HepG2 (cell line): ENCODE data around the gene ASB5. TPM values are rescaled to one million over a fixed set of nuclear protein-coding genes. Genes with fewer than 3 reads are reported as not detected.

ENCODE experiments used
- ATAC-seq: fragments of 200-7000 bp; cut with Tn5 transposase; 3 replicates; pipeline ENCODE4 v1.9.1; 2020; ENCODE audit warnings: mild to moderate bottlenecking, moderate library complexity
- BruUV-seq: library from RNA; stranded (reverse); fragments of 400-500 nt; replicated peaks from 2 replicates; lab custom pipeline; 2021; lab: Mats Ljungman, UMichigan
- CTCF ChIA-PET: fragments of 300-600 bp; formaldehyde crosslinking; extraction: SDS; loops from one replicate; lab custom pipeline; 2021; ENCODE audit warnings: low total read pairs, inconsistent platforms, low intra/inter-chr PET ratio; lab: Yijun Ruan, JAX
- POLR2A ChIA-PET: fragments of 350-600 bp; sonication (Branson Sonifier 250); formaldehyde crosslinking; loops from one replicate; lab custom pipeline; 2020; ENCODE audit warnings: antibody characterized with exemption, inconsistent platforms; lab: Yijun Ruan, JAX
- DNase-seq: peaks from one replicate; pipeline ENCODE4 v3.0.0-alpha.2; 2015; ENCODE audit warnings: low spot score
- FAIRE-seq: peaks from 3 replicates; lab custom pipeline; 2011; peaks lifted over from hg19 to GRCh38; lab: Jason Lieb, UNC
- H2AFZ ChIP-seq: one replicate; pipeline ENCODE4 v1.6.1; 2011; ENCODE audit warnings: low read length, inconsistent platforms
- H3K27ac ChIP-seq: fragments of 300-600 bp; 3 replicates; pipeline ENCODE4 v1.8.0; 2011; ENCODE audit warnings: mixed run types, mild to moderate bottlenecking, mixed read lengths, low read length, inconsistent platforms; ENCODE audit not compliant: insufficient read depth; ENCODE audit errors: extremely low read length
- H3K27me3 ChIP-seq, 2 experiments: fragments of 200-600 bp in 1 of 2; 2 replicates in 1 of 2; 3 replicates in 1 of 2; pipeline versions ENCODE4 v1.6.0 to v1.8.0; 2011; ENCODE audit warnings: low read length in 2 of 2, mild to moderate bottlenecking in 2 of 2, moderate library complexity in 2 of 2, inconsistent platforms in 1 of 2; ENCODE audit not compliant: insufficient read depth in 2 of 2, control insufficient read depth in 1 of 2
- H3K36me3 ChIP-seq, 2 experiments: fragments of 200-600 bp in 1 of 2; replicated peaks in 1 of 2; 2 replicates in 1 of 2; 3 replicates in 1 of 2; pipeline versions ENCODE4 v1.5.1 to v1.8.0; 2011; ENCODE audit warnings: low read length in 2 of 2, inconsistent platforms in 1 of 2; ENCODE audit not compliant: insufficient read depth in 2 of 2, control insufficient read depth in 1 of 2
- H3K4me1 ChIP-seq: 2 replicates; pipeline ENCODE4 v1.5.1; 2012; ENCODE audit warnings: low read length, inconsistent platforms; ENCODE audit not compliant: insufficient read depth
- H3K4me2 ChIP-seq: 2 replicates; pipeline ENCODE4 v1.6.0; 2011; ENCODE audit warnings: low read depth, low read length, inconsistent platforms
- H3K4me3 ChIP-seq, 3 experiments: fragments of 200-600 bp in 1 of 3; sonication (generic), shearing (Covaris generic) in 1 of 3; replicated peaks in 1 of 3; 2 replicates each; pipeline ENCODE4 v1.5.1; 2011 to 2016; ENCODE audit warnings: low read length in 3 of 3, inconsistent platforms in 2 of 3, low read depth in 2 of 3, mild to moderate bottlenecking in 2 of 3, control low read depth in 1 of 3, mixed read lengths in 1 of 3; ENCODE audit not compliant: insufficient read depth in 1 of 3
- H3K79me2 ChIP-seq: one replicate; pipeline ENCODE4 v1.6.1; 2011; ENCODE audit warnings: low read length, inconsistent platforms; ENCODE audit not compliant: insufficient read depth
- H3K9ac ChIP-seq: 2 replicates; pipeline ENCODE4 v1.6.0; 2011; ENCODE audit warnings: mild to moderate bottlenecking, low read depth, low read length, inconsistent platforms; ENCODE audit not compliant: insufficient read depth
- H3K9me3 ChIP-seq: 2 replicates; pipeline ENCODE4 v1.5.1; 2012; ENCODE audit warnings: mild to moderate bottlenecking, low read length
- H4K20me1 ChIP-seq: 2 replicates; pipeline ENCODE4 v1.6.0; 2011; ENCODE audit warnings: inconsistent platforms, mild to moderate bottlenecking, low read length, moderate library complexity; ENCODE audit not compliant: insufficient read depth
- CC2D1A ChIP-seq: sonication (generic); formaldehyde crosslinking; IDR thresholded peaks from 2 replicates; pipeline ENCODE4 v1.8.1; 2023; ENCODE audit warnings: mild to moderate bottlenecking, missing genetic modification reagents
- NFKB2 ChIP-seq: sonication (generic); formaldehyde crosslinking; IDR thresholded peaks from 2 replicates; pipeline ENCODE4 v1.4.0; 2020; ENCODE audit warnings: missing genetic modification reagents, borderline replicate concordance
- ZBTB40 ChIP-seq, 2 experiments: fragments of 450-650 bp in 1 of 2; sonication (generic) in 1 of 2; formaldehyde crosslinking in 1 of 2; IDR thresholded peaks; 2 replicates each; pipeline versions ENCODE4 v1.6.1 to v1.8.0; 2016 to 2022; ENCODE audit warnings: antibody characterized with exemption in 1 of 2, mild to moderate bottlenecking in 1 of 2, missing genetic modification reagents in 1 of 2
- ZNF142 ChIP-seq: sonication (generic); formaldehyde crosslinking; IDR thresholded peaks from 2 replicates; pipeline ENCODE4 v1.4.0; 2020; ENCODE audit warnings: missing genetic modification reagents
- ZNF777 ChIP-seq: sonication (generic); formaldehyde crosslinking; IDR thresholded peaks from 2 replicates; pipeline ENCODE4 v1.4.0; 2020; ENCODE audit warnings: missing genetic modification reagents
- WGBS: methylation state at CpG from one replicate; pipeline ENCODE4 v1.1.6; 2017; ENCODE audit warnings: low lambda C conversion rate; 5-methylcytosine and 5-hydroxymethylcytosine counted together
- in situ Hi-C: cut with HindIII; loops from 2 replicates; pipeline ENCODE4 v1.10.0; 2017; ENCODE audit warnings: low pct_unique_long_range_greater_than_20kb; ENCODE audit not compliant: extremely low pct_ligation_motif_present
- intact Hi-C: fragments of 100-400 bp; cut with micrococcal nuclease; formaldehyde crosslinking; loops from one replicate; pipeline ENCODE4 v1.10.0; 2022; ENCODE audit not compliant: unreplicated experiment
- polyA plus RNA-seq, 8 experiments: library from polyadenylated mRNA; depleted of rRNA in 3 of 8; stranded (reverse) in 7 of 8; unstranded in 1 of 8; fragments of >200 nt; fragmentation: Illumina TruSeq in 4 of 8; extraction: Trizol in 4 of 8; gene quantifications; 2 replicates each; pipeline versions ENCODE4 v1.2.1 to v1.2.3, GENCODE V29; 2011 to 2016; ENCODE audit warnings: low read depth in 4 of 8, missing spikeins in 1 of 8, mixed read lengths in 1 of 8; ENCODE audit not compliant: insufficient read depth in 1 of 8
- total RNA-seq, 5 experiments: library from RNA; depleted of rRNA; stranded (reverse); fragments of >200 nt; fragmentation: Illumina TruSeq; extraction: Trizol; gene quantifications; 2 replicates each; pipeline ENCODE4 v1.2.3, GENCODE V29; 2016; ENCODE audit warnings: low read depth in 1 of 5

The ASB5 gene
- total and polyA plus RNA-seq, 2 of the 13 experiments (the other 11 are each of a cell fraction or from before 2014, with no cell fraction given) = not detected

- no peak for TF ChIP-seq ZNF142 (CRISPR knock-in tag)
Observed at GRCh38 chr4:176229645-176230044, 39.4 kb downstream of the ASB5 start (continued).

DNA sequence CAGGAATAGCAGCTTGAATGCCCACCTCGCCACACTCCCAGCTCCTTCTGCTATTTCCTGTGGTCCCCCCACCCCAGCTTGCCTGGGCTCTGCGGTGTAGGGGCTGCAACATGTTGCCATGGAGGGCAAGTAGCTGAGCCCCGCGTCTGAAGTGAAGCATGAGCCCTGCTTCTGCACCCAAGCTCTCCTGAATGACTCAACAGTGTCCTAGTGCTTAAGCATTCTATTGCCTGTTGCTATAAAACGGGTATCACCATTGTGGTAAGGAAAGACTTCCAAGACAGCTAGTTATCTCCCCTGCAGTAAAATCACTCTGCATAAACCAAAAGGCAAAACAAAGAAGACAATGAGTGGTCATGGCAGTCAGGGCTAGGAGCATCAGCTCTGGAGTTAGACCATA is 42.3 kb downstream of the ASB5 start:
- Histone ChIP-seq H2AFZ (no peak overlapping the region), H3K27ac (no peak overlapping the region), H3K9me3 (no peaks in the 10 kb centered on the region), H3K36me3 (no peaks in the 10 kb centered on the region), H3K4me3 (no peak overlapping the region), H3K79me2 (no peaks in the 10 kb centered on the region), H3K4me2 (no peak overlapping the region), H3K4me1 (no peaks in the 10 kb centered on the region), H3K27me3 (no peaks in the 10 kb centered on the region; a peak in 1 of 5 replicates), H4K20me1 (no peaks in the 10 kb centered on the region), H3K9ac (no peak overlapping the region)
- DNase-seq = no peak
- ATAC-seq = no peak
- ChIA-PET POLR2A (no interaction called here), CTCF (no interaction called here)
- intact Hi-C loops (no loop called here), in situ Hi-C loops (no loop called here)
- BruUV-seq = no TSS peak
- TF ChIP-seq ZBTB40 (IDR thresholded peaks at IDR 0.05) (no peak), ZBTB40 (CRISPR knock-in tag; IDR thresholded peaks at IDR 0.05) (no peak), ZNF777 (no peak), CC2D1A (CRISPR knock-in tag) (no peak), NFKB2 (no peak)
- FAIRE-seq = no peak
- WGBS = 2% methylated on average over 5 of the region's 5 CpGs
